Panc1 (cell line): ENCODE measurements around the gene CYP39A1.

Source experiments
- CTCF ChIP-seq: fragments of 450-650 bp; IDR thresholded peaks from 2 replicates; pipeline ENCODE4 v1.5.1; 2017; ENCODE audit warnings: mild to moderate bottlenecking
- POLR2AphosphoS5 ChIP-seq: IDR thresholded peaks from 2 replicates; pipeline ENCODE4 v1.6.1; 2012; ENCODE audit warnings: mild to moderate bottlenecking, low read depth, low read length, moderate library complexity

DNA sequence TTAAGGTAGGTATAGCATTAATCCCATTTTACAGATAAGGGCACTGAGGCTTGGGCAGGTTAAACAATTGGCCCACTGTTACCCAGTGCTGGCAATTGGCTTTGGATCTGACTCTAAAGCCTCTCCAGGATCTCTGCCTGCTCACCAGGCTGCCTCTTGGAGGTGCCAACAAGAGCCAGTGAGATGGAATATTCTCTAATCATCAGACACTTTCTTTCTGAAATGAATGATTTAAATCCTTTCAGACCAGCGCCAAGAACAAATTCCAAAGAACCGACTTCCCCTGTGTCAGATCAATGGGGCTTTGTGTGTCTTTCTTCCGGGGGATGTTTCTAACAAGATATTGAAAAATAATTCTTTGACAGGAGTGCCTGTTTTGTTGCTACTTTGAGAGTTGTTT is 23.6 kb downstream of the CYP39A1 start:
- TF ChIP-seq CTCF: no peak
- no peak for TF ChIP-seq POLR2AphosphoS5
